Measurements from ENCODE around the gene SERPINB8.
"Not testable (repeated sequence)": the region's sequence is repeated elsewhere in the genome, so short reads cannot be mapped to it uniquely, and the experiment has no call there.

The SERPINB8 gene

GRCh38 chr18:63969942-63970808, at the start of gene SERPINB8:
TSS of gene SERPINB8 (plus strand) at chr18:63970081. CDS start at chr18:63978309, 8,228 bp downstream.
- in situ Hi-C loops (cut with MboI; ENCODE audit: low sequenced_read_pairs), result no loop called here

DNA sequence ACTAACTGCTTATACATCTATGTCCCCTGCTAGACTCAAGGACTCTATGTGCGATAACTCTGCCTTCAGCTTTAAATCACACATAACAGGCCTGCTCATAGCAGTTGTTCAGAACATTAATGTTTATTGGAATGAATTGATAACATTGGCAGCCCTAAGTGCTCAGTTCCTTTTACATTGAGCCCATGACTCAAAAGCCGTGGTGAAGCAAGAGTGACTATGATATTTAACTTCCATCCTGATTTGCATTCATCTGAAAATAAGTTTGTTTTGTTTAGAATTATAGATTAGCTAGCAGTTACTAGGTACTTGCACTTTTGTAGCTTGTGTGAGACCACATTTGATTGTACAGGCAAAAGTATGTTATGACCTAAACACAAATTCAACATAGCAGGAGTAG, 47.8 kb upstream of the SERPINB8 start:
- in situ Hi-C loops (cut with MboI; ENCODE audit: low sequenced_read_pairs), result no loop called here

- in situ Hi-C loops (cut with MboI; ENCODE audit: low sequenced_read_pairs), result no loop called here
Measured at GRCh38 chr18:63924551-63924950, 45.3 kb upstream of the SERPINB8 start.

- in situ Hi-C loops (cut with MboI; ENCODE audit: low sequenced_read_pairs), result no loop called here
Measured at GRCh38 chr18:63928331-63928730, 41.5 kb upstream of the SERPINB8 start.

GRCh38 chr18:63929369-63929768, 40.5 kb upstream of the SERPINB8 start:
- in situ Hi-C loops (cut with MboI; ENCODE audit: low sequenced_read_pairs), result not testable (repeated sequence)

DNA sequence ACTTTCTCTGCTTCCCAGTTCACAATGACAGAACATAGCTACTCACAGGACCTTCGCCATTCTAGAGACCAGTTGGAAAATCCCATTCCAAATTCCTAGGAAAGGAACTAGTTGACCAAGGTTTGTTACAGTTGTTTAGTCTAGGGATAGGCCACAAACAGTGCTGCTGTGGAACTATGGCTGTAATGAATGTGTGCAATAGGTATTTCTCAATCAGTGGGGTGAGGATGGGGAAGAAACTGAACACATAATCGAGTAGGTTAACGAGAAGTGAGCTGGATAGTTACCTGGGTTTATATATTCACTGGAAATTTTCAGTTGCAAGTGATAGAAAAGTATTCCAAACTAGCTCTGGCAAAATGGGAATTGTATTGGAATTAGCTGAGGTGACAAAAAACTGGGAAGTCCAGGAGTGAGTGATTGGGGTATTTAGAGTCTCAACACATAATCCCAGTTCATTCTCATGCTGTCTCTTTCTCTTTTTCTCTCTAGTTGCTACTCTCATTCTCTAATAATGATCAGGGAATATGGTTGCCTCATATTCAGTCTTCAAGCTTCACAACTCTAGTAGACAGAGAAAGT, 39.0 kb upstream of the SERPINB8 start:
- in situ Hi-C loops (cut with MboI; ENCODE audit: low sequenced_read_pairs), result no loop called here

DNA sequence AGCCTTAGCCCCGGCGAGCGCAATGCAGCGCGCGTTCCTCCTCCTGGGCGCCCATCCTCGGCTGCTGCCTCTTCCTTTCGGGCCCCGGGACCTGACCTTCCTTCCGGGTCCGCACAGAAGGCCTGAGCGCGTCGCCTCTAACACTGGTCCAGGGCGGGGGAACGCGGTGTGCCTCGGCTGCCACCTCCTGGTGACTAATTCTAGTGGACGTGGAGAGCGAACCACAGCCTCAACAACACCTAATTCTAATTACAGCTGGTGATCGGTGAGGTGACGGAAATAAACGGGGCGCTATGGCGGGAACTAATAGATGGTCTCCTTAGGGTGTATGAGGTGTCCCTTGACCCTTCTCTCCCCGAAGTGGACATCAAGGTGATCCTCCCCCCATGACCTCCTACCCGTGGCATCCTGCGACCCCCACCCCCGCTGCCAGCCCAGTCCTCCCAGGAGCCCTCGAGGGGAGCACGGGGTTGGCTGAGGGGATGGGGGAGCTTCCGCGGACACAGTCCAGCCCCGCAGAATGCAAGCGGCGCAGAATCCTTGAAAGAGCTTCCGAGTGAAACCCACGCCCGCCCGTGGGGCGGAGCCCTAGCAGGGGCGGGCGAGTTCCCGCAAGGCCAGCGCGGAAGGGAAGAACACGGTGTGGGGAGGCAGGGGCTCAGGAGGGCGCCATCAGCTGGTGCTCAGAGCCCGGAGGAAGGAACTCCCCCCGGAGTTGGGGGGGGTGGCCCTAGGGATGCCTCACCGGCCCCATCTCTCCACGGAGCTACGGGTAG, 33.5 kb upstream of the SERPINB8 start:
- in situ Hi-C loops (cut with MboI; ENCODE audit: low sequenced_read_pairs), result no loop called here

DNA sequence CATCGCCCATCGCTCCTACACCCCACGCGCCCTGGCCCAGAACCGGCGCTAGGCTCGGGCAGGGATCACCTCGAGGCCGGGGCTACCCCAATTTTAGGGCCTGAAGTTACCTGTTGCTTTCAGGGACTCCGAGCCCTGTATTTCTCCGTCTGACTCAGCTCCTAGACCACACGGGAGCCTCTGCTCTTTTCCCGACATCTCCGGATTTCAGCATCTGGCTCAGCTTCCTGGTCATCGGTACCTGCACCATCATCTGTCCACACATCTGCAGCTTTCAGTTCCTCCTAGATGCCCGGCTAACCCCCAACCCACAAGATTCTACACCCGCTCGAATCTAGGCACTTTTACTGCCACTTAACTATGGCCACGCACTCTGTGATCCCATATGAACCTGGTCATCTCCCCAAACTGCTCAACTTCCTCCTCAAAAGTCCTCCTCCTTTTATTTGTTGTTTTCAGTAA, 32.9 kb upstream of the SERPINB8 start:
- in situ Hi-C loops (cut with MboI; ENCODE audit: low sequenced_read_pairs), result no loop called here

- in situ Hi-C loops (cut with MboI; ENCODE audit: low sequenced_read_pairs), result no loop called here
Measured at GRCh38 chr18:63940008-63940407, 29.9 kb upstream of the SERPINB8 start.

DNA sequence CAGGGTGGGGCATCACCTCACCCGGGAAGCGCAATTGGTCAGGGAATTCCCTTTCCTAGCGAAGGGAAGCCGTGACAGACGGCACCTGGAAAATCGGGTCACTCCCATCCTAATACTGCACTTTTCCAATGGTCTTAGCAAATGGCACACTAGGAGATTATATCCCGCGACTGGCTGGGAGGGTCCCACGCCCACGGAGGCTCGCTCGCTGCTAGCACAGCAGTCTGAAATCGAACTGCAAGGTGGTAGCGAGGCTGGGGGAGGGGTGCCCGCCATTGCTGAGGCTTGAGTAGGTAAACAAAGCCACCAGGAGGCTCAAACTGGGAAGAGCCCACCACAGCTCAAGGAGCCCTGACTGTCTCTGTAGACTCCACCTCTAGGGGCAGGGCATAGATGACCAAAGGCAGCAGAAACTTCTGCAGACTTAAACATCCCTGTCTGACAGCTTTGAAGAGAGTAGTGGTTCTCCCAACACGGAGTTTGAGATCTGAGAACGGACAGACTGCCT, 29.3 kb upstream of the SERPINB8 start:
- in situ Hi-C loops (cut with MboI; ENCODE audit: low sequenced_read_pairs), result not testable (repeated sequence)

DNA sequence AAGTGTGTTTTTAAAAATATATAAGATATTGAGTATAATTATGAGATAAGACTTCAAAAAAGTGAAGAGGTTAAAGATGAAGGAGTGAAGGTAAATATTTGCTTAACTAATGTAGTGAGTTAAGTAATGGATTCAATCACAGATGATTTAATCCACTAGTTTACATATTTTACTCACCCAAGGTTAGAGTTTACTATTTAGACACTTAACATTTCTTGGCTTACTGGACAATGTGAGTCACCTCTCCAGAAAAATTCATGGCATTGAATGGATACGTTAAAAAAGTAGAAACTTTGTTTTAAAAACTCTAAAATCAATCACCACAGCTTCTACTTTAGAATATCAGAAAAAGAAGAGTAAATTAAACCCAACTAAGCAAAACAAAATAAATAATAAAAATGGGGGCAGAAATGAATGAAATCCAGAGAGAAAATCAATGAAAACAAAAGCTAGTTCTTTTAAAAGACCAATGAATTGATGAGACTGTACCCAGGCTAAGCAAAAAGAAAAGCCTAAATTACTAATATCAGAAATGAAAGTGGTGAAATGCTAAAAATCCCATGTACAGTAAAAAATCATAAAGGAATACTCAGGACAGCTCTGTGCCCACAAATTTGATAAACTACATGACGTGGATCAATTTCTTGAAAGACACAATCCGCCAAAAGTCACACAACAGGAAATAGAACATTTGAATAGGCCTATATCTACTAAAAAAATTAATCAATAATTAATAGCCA, 22.7 kb upstream of the SERPINB8 start:
- in situ Hi-C loops (cut with MboI; ENCODE audit: low sequenced_read_pairs), result no loop called here

DNA sequence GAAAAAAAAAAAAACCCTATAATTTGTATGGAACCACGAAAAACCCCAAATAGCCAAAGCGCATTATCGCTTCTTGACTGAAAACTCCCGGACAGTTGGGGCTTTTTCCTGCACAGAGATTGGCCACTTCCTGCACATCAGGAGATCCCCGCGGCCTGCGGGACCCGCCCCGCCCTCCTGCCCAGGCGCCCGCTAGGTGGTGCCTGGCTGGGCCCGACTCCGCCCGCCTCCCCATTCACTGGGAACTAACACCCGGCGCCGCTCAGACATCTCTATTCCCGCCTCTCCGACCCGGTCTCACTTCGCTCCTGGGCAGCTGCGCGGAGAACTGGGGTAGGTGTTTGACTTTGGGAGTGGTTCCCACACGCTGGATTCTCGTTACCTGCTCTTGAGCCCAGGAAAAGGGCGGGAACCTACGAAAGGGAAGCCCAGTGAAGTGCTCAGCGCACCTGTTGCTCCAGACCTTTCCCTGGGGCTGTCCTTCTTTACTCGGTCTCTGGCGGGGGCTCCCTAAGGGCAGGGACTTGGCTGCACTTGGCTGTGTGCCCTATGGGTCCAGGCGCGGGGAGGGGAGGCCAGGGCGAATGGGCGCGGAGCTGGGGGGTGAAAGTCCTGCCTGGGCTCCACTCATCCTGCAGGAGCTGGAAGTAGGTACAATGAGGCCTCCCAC, 20.7 kb upstream of the SERPINB8 start, which contains the start of gene HMSD:
Gene HMSD (plus strand): TSS at position 234 of the 670 bp plus-strand sequence. CDS start 4,155 bp downstream, outside the sequence.
- in situ Hi-C loops (cut with MboI; ENCODE audit: low sequenced_read_pairs), result no loop called here

DNA sequence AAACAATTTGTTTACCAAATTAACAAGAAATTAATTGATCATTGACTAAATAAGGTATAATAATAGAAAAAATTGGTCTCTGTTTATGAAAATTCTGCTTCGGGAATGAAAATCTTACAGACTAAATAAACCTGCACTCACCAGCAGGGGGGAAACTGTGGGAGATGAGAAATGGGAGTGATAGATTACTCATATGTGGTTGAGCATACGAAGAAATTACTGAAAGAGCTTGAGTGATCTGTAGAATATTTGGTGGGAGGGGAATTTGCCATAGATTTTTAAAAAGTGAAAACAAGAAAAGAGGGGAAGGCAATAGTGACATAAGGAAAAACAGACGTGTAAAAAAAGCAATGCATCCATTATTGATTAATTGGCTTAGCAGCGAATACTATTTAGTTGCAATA, 18.6 kb upstream of the SERPINB8 start:
- in situ Hi-C loops (cut with MboI; ENCODE audit: low sequenced_read_pairs), result no loop called here

GRCh38 chr18:63953811-63954210, 16.1 kb upstream of the SERPINB8 start:
- in situ Hi-C loops (cut with MboI; ENCODE audit: low sequenced_read_pairs), result no loop called here

DNA sequence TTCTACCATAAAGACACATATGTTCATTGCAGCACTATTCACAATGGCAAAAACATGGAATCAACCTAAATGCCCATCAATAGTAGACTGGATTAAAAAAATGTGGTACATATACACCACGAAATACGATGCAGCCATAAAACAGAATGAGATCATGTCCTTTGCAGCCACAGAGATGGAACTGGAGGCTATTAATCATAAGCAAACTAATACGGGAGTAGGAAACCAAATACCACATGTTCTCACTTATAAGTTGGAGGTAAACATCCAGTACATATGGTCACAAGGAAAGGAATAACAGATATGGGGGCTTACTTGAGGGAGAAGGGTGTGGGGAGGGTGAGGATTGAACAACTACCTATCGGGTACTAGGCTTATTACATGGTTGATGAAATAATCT, 13.1 kb upstream of the SERPINB8 start:
- in situ Hi-C loops (cut with MboI; ENCODE audit: low sequenced_read_pairs), result no loop called here

DNA sequence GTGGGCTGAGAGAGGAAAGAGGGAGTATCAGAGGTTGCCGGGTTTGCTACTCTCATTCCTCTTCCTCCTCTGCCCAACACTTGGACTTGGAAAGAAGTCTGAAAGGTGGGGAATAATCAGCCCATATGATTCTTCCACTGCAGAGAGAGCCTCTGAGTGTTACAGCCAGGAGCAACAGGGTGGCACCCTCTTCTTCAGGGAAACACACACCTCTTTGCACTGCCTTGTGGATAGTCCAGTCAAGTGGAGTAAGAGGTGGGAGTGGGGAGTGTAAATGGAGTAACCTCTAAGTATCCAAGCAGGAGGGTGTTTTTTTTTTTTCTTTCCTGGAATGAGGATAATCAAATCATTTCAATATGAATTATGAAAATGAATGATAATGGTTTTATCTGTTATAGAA, 9.0 kb upstream of the SERPINB8 start:
- in situ Hi-C loops (cut with MboI; ENCODE audit: low sequenced_read_pairs), result no loop called here

GRCh38 chr18:63961435-63961980, 8.4 kb upstream of the SERPINB8 start:
- in situ Hi-C loops (cut with MboI; ENCODE audit: low sequenced_read_pairs), result no loop called here

DNA sequence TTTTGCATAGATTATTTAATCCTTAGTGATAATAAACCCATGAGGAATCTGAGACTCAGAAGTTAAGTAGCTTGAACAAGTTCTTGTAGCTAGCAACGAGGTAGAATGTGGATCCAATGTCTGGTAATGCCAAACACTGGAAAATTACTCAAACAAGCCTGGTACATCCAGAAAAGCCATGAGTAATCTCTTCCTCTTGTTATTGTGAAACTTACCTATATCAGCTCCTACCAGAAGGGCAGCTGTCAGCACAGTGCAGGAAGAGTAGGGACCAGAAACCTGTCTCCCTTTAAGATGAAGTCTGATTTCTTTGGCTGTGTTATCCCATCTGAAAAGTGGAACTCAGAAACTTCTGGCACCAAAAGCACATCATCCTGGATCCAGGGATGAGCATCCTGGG, 7.7 kb upstream of the SERPINB8 start:
- in situ Hi-C loops (cut with MboI; ENCODE audit: low sequenced_read_pairs), result no loop called here

GRCh38 chr18:63963615-63964256, 6.1 kb upstream of the SERPINB8 start:
- in situ Hi-C loops (cut with MboI; ENCODE audit: low sequenced_read_pairs), result no loop called here
